HL-60/S4 treated with retinoic acid at 250 ng/mL for 4 days and 3 days (cell line): ENCODE data around the gene OR4D1.

Experiments
- in situ Hi-C: fragments of 300-500 bp; cut with MboI; formaldehyde crosslinking; loops from 2 replicates; pipeline ENCODE4 v1.7.0; 2022; ENCODE audit warnings: low sequenced_read_pairs

Gene OR4D1

GRCh38 chr17:58191241-58191896 lies 43.2 kb downstream of the OR4D1 start:
- in situ Hi-C loops, result no loop called here

- in situ Hi-C loops, result no loop called here
These were observed 44.4 kb downstream of the OR4D1 start, which contains the start of gene EPX for GRCh38 chr17:58192612-58193011. EPX (plus strand) TSS chr17:58192726; CDS start chr17:58192847, 121 bp downstream.

DNA sequence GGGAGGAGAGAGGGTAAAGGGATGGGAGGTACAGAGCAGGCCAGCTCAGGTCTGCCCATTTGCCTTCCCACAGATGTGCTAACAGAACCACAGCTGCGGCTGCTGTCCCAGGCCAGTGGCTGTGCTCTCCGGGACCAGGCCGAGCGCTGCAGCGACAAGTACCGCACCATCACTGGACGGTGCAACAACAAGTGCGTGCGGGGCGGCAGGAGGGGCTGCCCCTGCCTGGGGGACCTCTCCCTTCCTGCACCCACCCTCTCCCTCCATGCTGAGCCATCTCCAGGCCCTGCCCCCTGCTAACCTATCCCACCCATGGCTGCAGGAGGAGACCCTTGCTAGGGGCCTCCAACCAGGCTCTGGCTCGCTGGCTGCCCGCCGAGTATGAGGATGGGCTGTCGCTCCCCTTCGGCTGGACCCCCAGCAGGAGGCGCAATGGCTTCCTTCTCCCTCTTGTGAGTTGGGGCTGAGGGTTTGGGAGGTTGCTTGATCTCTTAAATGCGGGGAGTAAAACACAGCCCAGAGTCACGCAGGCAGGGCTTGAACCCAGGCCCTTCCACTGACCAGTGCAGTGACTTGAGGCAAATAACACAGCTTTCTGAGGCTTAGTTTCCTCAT lies 45.6 kb downstream of the OR4D1 start:
- in situ Hi-C loops, result no loop called here

DNA sequence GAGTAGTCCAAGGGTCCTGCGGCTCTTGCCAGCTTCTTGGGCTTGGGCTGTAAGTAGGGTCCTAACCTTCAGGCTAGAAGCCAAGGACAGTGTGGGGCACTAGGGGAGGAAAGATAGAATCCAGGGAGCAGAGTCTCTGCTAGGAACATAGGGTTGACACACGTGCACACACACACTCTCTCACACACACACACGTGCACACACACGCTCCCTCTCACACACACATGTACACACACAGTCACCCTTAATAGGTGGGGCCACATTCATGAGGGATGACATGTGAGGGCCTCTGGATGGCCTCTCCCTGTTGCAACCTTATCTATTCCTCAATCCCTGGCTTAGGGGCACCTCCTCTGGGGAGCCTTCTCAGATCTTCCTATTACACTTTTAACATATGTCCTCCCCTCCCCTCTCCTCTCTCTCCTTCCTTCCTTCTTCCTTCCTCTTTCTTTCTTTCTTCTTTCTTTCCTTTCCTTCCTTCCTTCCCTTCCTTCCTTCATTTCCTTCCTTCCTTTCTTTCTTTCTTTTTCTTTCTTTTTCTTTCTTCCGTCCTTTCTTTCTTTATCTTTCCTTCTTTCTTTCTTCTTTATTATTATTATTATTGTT lies 47.4 kb downstream of the OR4D1 start:
- in situ Hi-C loops, result no loop called here

DNA sequence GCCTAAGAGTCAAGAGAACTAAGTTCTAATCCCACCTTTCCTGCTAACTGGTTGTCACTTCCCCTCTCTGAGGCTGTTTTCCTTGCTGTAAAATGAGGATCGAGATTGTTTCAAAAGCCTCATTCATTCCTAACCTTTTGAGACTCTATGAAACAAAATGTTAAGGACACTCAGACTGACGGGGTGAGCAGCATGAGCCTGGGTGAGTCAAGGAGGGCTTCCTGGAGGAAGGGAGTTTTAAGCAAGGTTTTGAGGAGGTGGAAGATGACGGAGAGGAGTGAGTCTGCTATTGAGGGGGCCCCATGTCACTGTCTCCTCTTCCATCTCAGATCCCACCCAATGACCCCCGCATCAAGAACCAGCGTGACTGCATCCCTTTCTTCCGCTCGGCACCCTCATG lies 48.4 kb downstream of the OR4D1 start:
- in situ Hi-C loops, result no loop called here

- in situ Hi-C loops, result no loop called here
These were observed 51.9 kb downstream of the OR4D1 start for GRCh38 chr17:58200024-58200633.

DNA sequence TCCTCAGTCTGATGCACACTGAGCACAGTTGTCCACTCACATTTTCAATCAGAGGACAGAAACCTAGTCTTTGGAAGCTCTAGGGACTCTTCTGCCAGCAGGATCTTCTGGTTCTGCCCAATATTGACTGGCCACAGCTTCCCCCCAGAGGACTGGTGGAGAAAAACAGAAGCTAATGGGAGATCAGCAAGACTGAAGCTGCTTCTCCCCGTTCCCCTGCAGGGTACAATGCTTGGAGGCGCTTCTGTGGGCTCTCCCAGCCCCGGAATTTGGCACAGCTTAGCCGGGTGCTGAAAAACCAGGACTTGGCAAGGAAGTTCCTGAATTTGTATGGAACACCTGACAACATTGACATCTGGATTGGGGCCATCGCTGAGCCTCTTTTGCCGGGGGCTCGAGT lies 54.7 kb downstream of the OR4D1 start:
- in situ Hi-C loops, result no loop called here

GRCh38 chr17:58204796-58205195 lies 56.6 kb downstream of the OR4D1 start:
- in situ Hi-C loops, result no loop called here

DNA sequence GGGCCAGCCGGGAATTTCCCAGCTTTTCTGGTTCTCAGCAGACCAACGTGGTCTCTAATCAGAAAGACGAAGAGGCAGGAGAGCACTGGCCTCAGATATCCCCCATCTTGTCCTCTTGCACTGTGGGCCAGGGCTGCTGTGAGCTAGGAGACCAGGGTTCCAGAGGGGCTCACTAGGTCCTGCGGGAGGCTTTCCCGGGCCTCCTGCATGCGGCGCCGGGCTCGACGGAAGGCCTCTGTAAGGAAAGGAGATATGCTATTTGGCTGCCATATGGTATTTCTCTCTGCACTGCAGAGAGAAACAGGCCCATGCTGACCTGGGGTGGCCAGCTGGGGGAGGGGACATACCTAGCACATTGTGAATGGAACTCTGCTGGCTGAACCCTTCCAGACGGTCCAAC lies 57.8 kb downstream of the OR4D1 start:
- in situ Hi-C loops, result no loop called here

DNA sequence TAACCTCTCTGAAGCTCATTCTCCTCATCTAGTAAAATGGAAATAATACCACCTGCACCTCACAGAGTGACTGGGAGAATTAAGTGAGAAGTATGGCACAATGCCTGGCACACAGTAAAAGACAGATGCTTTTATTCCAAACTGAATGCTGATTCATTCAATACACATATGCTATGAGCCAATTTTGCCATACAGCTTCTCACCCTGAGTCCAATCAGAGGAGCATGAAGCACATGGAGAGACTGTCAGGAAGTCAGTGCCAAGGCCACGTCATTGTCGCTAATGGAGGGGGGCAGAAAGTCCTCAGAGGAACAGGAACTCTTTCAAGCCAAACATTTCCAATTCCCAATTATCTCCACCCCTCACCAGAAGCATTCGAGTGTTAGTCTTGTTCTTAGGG lies 59.3 kb downstream of the OR4D1 start:
- in situ Hi-C loops, result no loop called here

DNA sequence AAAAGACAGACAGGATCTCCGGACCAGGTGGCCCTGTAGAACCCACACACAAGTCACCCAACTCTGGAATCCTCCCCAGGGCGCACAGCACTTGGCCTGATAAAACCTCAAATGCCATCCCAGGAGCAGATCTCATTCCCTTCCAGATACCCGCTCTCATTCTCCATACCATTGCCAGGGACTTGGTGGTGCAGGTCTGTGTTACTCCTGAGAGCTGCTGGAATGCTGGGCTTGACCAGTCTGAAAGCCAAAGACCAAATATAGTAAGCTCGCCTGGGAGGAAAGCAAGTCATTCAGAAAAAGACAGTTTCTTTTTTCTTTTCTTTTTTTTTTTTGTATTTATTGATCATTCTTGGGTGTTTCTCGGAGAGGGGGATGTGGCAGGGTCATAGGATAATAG lies 60.2 kb downstream of the OR4D1 start:
- in situ Hi-C loops, result no loop called here
